Daoy (cell line): ENCODE data around the gene SSR2. TPM values are rescaled to one million over a fixed set of nuclear protein-coding genes. Genes with fewer than 3 reads are reported as not detected.
A peak's percentile ranks its signal among the peaks of the same experiment; 100 is the strongest.

Experiments used
- DNase-seq: peaks from one replicate; pipeline ENCODE4 v3.0.0-alpha.2; 2015; ENCODE audit warnings: low read depth
- total RNA-seq: library from RNA; depleted of rRNA; stranded (reverse); fragments of >200 nt; shearing (Covaris generic); gene quantifications from 2 replicates; pipeline ENCODE4 v1.2.3, GENCODE V29; 2014; rRNA removed

The SSR2 gene
- total RNA-seq, 1 experiment from 2014 or later: 799 TPM

GRCh38 chr1:155974208-155975115, 46.3 kb downstream of the SSR2 start:
- DNase-seq: no peak

DNA sequence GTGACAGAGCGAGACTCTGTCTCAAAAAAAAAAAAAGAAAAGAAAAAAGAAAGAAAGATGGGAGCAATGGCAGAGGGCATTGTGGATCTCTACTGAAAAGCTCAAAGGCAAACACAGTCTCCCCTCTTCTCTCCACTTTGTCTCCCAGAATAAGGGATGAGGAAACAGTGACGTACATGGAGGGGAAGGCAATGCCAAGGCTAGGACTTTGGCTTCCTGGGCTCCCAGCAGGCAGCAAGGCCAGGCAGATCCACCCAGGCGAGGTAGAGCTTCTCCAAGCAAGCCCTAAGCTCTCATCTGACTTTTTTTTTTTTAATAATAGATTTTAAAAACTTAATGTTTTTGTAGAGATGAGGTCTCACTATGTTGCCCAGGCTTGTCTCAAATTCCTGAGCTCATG, 47.0 kb downstream of the SSR2 start:
- DNase-seq: no peak

- DNase-seq: no peak
These were observed 48.6 kb downstream of the SSR2 start for GRCh38 chr1:155971910-155972809.

DNA sequence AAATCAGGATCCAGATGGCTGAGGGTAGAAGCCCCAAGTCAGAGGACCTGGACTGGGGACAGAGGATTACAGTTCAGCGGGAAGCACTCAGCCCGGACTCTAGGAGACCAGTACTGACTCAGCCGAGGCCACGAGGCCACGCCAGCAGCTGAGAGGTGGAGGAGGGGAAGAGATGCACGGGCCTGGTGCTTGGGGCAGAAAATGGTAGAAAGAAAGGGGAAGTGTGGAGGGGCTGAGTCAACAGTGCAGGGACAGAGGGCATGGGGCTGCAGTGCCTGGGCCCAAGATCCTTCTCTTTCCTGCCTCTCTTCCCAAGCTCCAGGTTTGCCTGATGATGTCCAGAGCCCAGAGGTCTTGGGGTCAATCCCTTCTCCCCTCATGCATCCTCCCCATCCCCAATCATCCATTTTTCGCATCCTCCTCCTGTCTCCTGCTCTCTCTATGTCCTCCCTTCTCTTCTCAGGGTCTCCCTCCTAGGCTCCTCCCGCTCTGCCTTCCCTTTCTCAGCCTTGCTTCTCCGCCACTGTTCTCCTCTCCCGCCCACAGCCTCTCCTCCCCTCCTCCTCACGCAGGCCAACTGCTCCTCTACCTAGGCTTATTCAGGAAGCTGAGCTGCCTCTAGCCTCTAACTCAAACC, 50.1 kb downstream of the SSR2 start:
- DNase-seq: peak; percentile 85

DNA sequence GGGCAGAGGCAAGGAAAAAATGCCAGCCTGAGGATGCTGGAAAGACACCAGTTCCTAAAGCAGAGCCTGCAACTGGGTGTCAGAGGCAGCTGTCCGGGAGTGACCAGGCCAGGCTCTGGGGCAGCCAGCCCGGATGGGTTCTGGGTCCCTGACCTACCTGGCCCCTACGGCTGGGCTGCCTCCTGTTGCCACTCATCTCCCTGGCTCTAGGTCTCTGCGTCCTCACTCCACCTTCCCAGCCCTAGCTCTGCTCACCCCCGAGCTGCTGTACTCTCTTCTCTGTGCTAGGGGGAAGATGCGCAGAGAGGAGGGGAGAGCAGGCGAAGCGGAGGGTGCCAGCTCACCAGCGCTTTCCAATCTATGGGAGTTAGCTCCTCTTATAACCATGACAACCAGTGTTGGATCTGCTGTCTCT, 51.4 kb downstream of the SSR2 start:
- no peak for DNase-seq

DNA sequence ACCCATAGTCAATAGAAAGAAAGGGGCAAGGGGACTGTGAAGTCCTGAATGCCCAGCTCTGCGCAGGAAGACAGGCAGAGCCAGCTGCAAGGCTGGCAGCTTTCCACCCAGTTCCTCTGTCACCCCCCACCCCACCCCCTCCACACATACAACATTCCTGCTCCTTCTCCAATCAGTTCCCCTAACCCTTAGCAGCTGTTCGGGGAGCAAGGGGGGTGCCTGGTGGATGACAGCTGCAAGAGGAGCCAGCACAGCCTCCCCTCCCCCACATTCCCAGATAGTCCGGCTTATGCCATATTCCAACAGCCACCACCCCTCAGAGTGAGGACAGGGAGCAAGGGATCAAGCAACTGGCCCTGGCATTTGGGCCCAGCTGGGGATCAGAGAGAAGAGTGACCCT, 52.1 kb downstream of the SSR2 start:
- DNase-seq: no peak

GRCh38 chr1:155968051-155968400, 52.7 kb downstream of the SSR2 start:
- no peak for DNase-seq

GRCh38 chr1:155967341-155968050, 53.3 kb downstream of the SSR2 start:
- DNase-seq: no peak

- DNase-seq: no peak
These were observed 54.0 kb downstream of the SSR2 start for GRCh38 chr1:155966750-155967149.

DNA sequence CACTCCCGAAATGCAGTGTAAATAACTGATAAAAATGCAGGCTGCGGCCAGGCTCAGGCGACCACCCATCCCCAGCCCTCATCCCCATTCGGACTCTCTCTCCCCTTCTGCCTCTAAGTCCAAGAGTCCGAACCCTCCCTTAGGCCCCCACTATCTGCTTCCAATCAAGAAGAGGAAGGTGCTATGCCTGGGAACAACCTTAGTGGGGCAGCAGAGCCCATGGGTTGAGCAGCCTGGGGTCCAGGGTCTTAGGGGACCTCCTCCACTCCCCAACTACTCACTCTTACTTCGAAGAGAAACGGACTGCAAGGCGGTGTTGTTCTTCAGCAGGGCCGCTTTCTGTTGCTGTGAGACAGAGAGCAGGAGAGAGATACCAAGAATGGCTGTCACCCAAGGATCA, 54.6 kb downstream of the SSR2 start:
- no peak for DNase-seq

GRCh38 chr1:155964193-155964592, 56.6 kb downstream of the SSR2 start:
- no peak for DNase-seq

DNA sequence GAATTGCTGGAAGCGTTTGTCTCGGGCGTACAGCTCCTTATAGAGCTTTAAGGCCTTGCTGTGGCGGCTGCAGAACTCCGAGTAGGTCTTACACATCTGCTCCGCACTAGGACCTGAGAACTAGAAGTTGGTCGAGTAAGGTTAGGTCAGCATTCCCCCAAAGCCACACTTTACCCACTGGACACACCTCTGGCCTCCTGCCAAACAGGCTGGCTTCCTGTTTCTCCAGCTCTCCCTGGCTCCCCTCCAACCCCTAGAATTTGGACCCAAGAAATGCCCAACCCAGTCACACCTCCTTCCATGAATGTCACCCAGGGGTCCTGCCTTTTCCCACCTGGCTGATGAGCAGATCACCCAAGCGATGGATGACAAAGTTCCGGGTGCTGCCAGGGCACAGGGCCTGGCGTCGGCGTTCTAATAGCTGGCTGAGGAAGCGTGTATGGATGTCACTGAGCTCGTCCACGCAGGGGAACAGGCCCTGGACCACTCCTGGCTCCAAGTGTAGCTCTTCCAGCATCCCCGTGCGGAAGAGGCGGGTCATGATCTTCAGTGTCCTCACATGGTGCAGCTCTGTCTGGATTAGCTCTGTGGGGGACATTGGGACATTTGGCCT, 58.0 kb downstream of the SSR2 start:
- peak; percentile 62 for DNase-seq

DNA sequence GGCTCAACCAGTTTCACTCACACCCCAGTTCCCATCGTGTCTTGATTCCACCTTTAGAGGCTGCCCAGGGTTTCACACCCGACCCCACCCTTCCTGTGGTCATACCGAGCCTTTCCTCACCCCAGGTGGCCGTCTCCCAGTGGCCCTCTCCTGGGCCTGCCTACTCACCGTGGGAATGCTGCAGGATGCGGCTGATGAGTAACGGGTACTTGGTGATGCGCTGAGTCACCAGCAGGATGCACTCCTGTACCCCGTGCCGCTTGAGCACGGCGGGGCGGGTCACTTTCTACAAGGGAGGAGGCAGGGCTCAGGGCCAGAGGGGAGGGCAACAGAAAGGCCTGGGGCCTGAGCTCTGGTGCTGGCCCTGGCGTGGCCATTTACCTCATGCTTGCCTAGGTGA, 58.8 kb downstream of the SSR2 start:
- peak; percentile 100 for DNase-seq

DNA sequence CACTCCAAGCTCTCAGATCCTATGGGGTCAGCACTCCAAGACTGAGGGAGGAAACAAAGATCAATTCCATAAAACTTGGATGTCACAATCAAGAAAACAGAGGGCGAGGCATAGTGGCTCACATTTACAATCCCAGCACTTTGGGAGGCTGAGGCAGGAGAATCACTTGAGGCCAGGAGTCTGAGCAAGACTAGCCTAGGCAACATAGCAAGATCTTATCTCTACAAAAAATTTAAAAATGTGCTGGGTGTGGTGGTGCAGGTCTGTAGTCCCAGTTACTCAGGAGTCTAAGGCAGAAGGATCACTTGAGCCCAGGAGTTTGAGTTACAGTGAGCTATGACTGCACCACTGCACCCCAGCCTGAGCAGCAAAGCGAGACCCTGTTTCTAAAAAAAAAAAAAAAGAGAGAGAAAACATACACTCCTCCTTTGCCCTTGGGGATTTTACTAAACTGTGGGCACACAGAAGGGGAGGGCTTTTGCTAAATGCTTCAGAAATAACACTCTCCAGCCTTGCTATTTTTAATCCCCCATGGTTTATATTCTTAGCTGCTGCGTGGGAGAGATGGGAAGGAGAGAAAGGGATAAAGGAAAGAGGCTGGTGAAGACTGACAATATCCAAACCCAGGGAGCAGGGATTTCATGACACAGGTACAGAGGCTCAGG, 60.5 kb downstream of the SSR2 start:
- DNase-seq: no peak

Other genes with a start within 250 kb of the SSR2 start
- 16.0 and 22.5 TPM in 2 replicates for gene GON4L, start 163.7 kb downstream of the SSR2 start, total RNA-seq
- gene SYT11, start 161.4 kb downstream of the SSR2 start, total RNA-seq: 7.4 and 12.8 TPM in 2 replicates
- 22.4 and 26.6 TPM in 2 replicates for gene RIT1, start 109.6 kb downstream of the SSR2 start, total RNA-seq
- gene KHDC4, start 86.5 kb downstream of the SSR2 start, total RNA-seq: 45.8 and 58.2 TPM in 2 replicates
- gene RXFP4, start 79.3 kb downstream of the SSR2 start, total RNA-seq: not detected in 2 replicates
- gene ARHGEF2, start 42.4 kb downstream of the SSR2 start, total RNA-seq: 66.0 and 67.8 TPM in 2 replicates
- 22.7 and 28.5 TPM in 2 replicates for gene UBQLN4, start 32.8 kb upstream of the SSR2 start, total RNA-seq
- gene LAMTOR2, start 33.8 kb upstream of the SSR2 start, total RNA-seq: 29.8 and 53.9 TPM in 2 replicates
- gene RAB25, start 40.2 kb upstream of the SSR2 start, total RNA-seq: not detected in 2 replicates
- gene MEX3A, start 61.5 kb upstream of the SSR2 start, total RNA-seq: 5.3 and 12.8 TPM in 2 replicates
- 708 and 737 TPM in 2 replicates for gene LMNA, start 93.8 kb upstream of the SSR2 start, total RNA-seq
- gene SEMA4A, start 132.6 kb upstream of the SSR2 start, total RNA-seq: 0.29 and 0.68 TPM in 2 replicates
- 14.0 and 15.1 TPM in 2 replicates for gene SLC25A44, start 173.2 kb upstream of the SSR2 start, total RNA-seq
- gene PMF1, start 192.1 kb upstream of the SSR2 start, total RNA-seq: 84.6 and 91.3 TPM in 2 replicates
- gene BGLAP, start 221.2 kb upstream of the SSR2 start, total RNA-seq: 0.17 TPM in 1 of 2 replicates, not detected in the other
- 0.11 TPM in 1 of 2 replicates, not detected in the other for gene PAQR6, start 227.1 kb upstream of the SSR2 start, total RNA-seq